H1 (cell line): ENCODE results near the gene GNAO1. TPM values are rescaled to one million over a fixed set of nuclear protein-coding genes. Genes with fewer than 3 reads are reported as not detected.

Experiments
- CTCF ChIA-PET: fragments of 300-600 bp; sonication (Branson Sonifier 250); formaldehyde crosslinking; loops from one replicate; lab custom pipeline; 2021; ENCODE audit not compliant: partially characterized antibody; lab: Charles Lee
- POLR2A ChIA-PET: fragments of 300-600 bp; sonication (Branson Sonifier 250); formaldehyde crosslinking; loops from one replicate; lab custom pipeline; 2021; ENCODE audit warnings: inconsistent platforms; ENCODE audit not compliant: partially characterized antibody; lab: Charles Lee
- DNase-seq, 2 experiments: peaks; one replicate each; pipeline versions ENCODE4 v3.0.0 to v3.0.0-alpha.2; 2010 to 2022; ENCODE audit warnings: low spot score in 2 of 2, low read depth in 1 of 2, mixed read lengths in 1 of 2
- FAIRE-seq: peaks from 2 replicates; lab custom pipeline; 2011; peaks lifted over from hg19 to GRCh38; lab: Jason Lieb, UNC
- H2AFZ ChIP-seq: 2 replicates; pipeline ENCODE4 v1.8.1; 2012; ENCODE audit warnings: low read length, inconsistent platforms
- H2AK5ac ChIP-seq: 2 replicates; pipeline ENCODE4 v1.6.1; 2013; ENCODE audit warnings: low read depth, low read length
- H2BK120ac ChIP-seq: replicated peaks from 2 replicates; pipeline ENCODE3; 2013; ENCODE audit warnings: low read depth, low read length, inconsistent platforms
- H2BK12ac ChIP-seq: 2 replicates; pipeline ENCODE4 v1.6.1; 2013; ENCODE audit warnings: low read depth, low read length
- H2BK15ac ChIP-seq: 2 replicates; pipeline ENCODE4 v1.6.1; 2013; ENCODE audit warnings: low read length
- H2BK20ac ChIP-seq: 2 replicates; pipeline ENCODE4 v1.6.1; 2013; ENCODE audit warnings: low read length
- H2BK5ac ChIP-seq: 2 replicates; pipeline ENCODE4 v1.6.1; 2013; ENCODE audit warnings: low read depth, low read length
- H3K14ac ChIP-seq: 2 replicates; pipeline ENCODE4 v1.6.1; 2013; ENCODE audit warnings: inconsistent platforms; ENCODE audit not compliant: insufficient read length
- H3K18ac ChIP-seq: 2 replicates; pipeline ENCODE4 v1.6.1; 2013; ENCODE audit warnings: low read length; ENCODE audit errors: extremely low read depth
- H3K23ac ChIP-seq: 2 replicates; pipeline ENCODE4 v1.6.1; 2013; ENCODE audit warnings: inconsistent platforms; ENCODE audit not compliant: insufficient read length
- H3K23me2 ChIP-seq: 2 replicates; pipeline ENCODE4 v1.6.1; 2013; ENCODE audit warnings: low read depth, low read length
- H3K27ac ChIP-seq: 2 replicates; pipeline ENCODE4 v1.6.1; 2011; ENCODE audit warnings: low read depth, low read length, inconsistent platforms
- H3K27me3 ChIP-seq, 4 experiments: replicated peaks in 1 of 4; 1 replicate in 1 of 4; 2 replicates in 3 of 4; pipeline versions ENCODE4 v1.6.1 to v1.8.1; 2011 to 2013; ENCODE audit warnings: low read length in 3 of 4, mild to moderate bottlenecking in 3 of 4, inconsistent platforms in 2 of 4, mixed read lengths in 2 of 4, moderate library complexity in 1 of 4; ENCODE audit not compliant: control insufficient read depth in 3 of 4, insufficient read depth in 3 of 4; ENCODE audit errors: extremely low read depth in 1 of 4
- H3K36me3 ChIP-seq, 4 experiments: 2 replicates each; pipeline versions ENCODE4 v1.6.1 to v1.8.1; 2011 to 2013; ENCODE audit warnings: mild to moderate bottlenecking in 4 of 4, low read length in 3 of 4, moderate library complexity in 2 of 4, control low read depth in 1 of 4, inconsistent platforms in 1 of 4; ENCODE audit not compliant: insufficient read depth in 4 of 4, control insufficient read depth in 2 of 4
- H3K4ac ChIP-seq: replicated peaks from 2 replicates; pipeline ENCODE3; 2013; ENCODE audit warnings: low read length, low read depth, mixed read lengths, inconsistent platforms; ENCODE audit not compliant: insufficient read length
- H3K4me1 ChIP-seq, 4 experiments: replicated peaks in 1 of 4; 1 replicate in 1 of 4; 2 replicates in 3 of 4; pipeline versions ENCODE4 v1.6.1 to v1.8.1; 2011 to 2013; ENCODE audit warnings: low read length in 3 of 4, inconsistent platforms in 2 of 4, mixed read lengths in 1 of 4; ENCODE audit not compliant: insufficient read depth in 4 of 4, control insufficient read depth in 3 of 4
- H3K4me2 ChIP-seq, 2 experiments: 2 replicates each; pipeline versions ENCODE4 v1.6.1 to v1.8.1; 2011 to 2013; ENCODE audit warnings: low read depth in 2 of 2, low read length in 2 of 2, control low read depth in 1 of 2, inconsistent platforms in 1 of 2, mild to moderate bottlenecking in 1 of 2; ENCODE audit not compliant: insufficient read depth in 1 of 2
- H3K4me3 ChIP-seq, 4 experiments: fragments of 200-600, 300-600 bp in 1 of 4; sonication (generic), shearing (Covaris generic), sonication (Bioruptor Twin) in 1 of 4; 2 replicates each; pipeline versions ENCODE4 v1.5.1 to v1.8.1; 2011 to 2016; ENCODE audit warnings: low read length in 4 of 4, low read depth in 3 of 4, control low read depth in 2 of 4, inconsistent platforms in 2 of 4, mild to moderate bottlenecking in 2 of 4, mixed read lengths in 1 of 4, moderate library complexity in 1 of 4; ENCODE audit not compliant: insufficient read depth in 2 of 4; ENCODE audit errors: extremely low read depth in 1 of 4
- H3K56ac ChIP-seq: replicated peaks from 2 replicates; pipeline ENCODE3; 2013; ENCODE audit warnings: low read depth, mild to moderate bottlenecking, mixed read lengths, low read length, inconsistent platforms; ENCODE audit not compliant: insufficient read length
- H3K79me1 ChIP-seq: 2 replicates; pipeline ENCODE4 v1.6.1; 2013; ENCODE audit warnings: low read depth, low read length, control low read depth
- H3K79me2 ChIP-seq, 2 experiments: 2 replicates each; pipeline versions ENCODE4 v1.6.1 to v1.8.1; 2012 to 2013; ENCODE audit warnings: low read length in 2 of 2, mild to moderate bottlenecking in 2 of 2, inconsistent platforms in 1 of 2; ENCODE audit not compliant: insufficient read depth in 2 of 2, control insufficient read depth in 1 of 2
- H3K9ac ChIP-seq, 4 experiments: replicated peaks in 1 of 4; 1 replicate in 1 of 4; 2 replicates in 3 of 4; pipeline versions ENCODE4 v1.6.1 to v1.8.1; 2011 to 2013; ENCODE audit warnings: low read depth in 3 of 4, low read length in 3 of 4, control low read depth in 2 of 4, mild to moderate bottlenecking in 2 of 4, moderate library complexity in 2 of 4, inconsistent platforms in 1 of 4; ENCODE audit errors: extremely low read depth in 1 of 4
- H3K9me3 ChIP-seq, 2 experiments: 2 replicates each; pipeline versions ENCODE4 v1.6.1 to v1.8.1; 2012 to 2013; ENCODE audit warnings: mild to moderate bottlenecking in 2 of 2, moderate library complexity in 2 of 2, control low read depth in 1 of 2, inconsistent platforms in 1 of 2, low read depth in 1 of 2, low read length in 1 of 2, mixed read lengths in 1 of 2; ENCODE audit not compliant: insufficient read depth in 2 of 2
- H4K20me1 ChIP-seq, 2 experiments: replicated peaks in 1 of 2; 2 replicates each; pipeline versions ENCODE3 to v1.8.1; 2011 to 2013; ENCODE audit warnings: inconsistent platforms in 2 of 2, low read length in 2 of 2, mild to moderate bottlenecking in 1 of 2; ENCODE audit not compliant: insufficient read depth in 2 of 2, control insufficient read depth in 1 of 2
- H4K5ac ChIP-seq: 2 replicates; pipeline ENCODE4 v1.6.1; 2013; ENCODE audit warnings: low read length, low read depth, mixed read lengths, inconsistent platforms; ENCODE audit not compliant: insufficient read length
- H4K8ac ChIP-seq: 2 replicates; pipeline ENCODE4 v1.8.0; 2013; ENCODE audit warnings: mild to moderate bottlenecking, moderate library complexity, low read length, inconsistent platforms; ENCODE audit not compliant: insufficient read depth; ENCODE audit errors: extremely low read depth
- H4K91ac ChIP-seq: replicated peaks from 2 replicates; pipeline ENCODE3; 2013; ENCODE audit warnings: low read length, mixed read lengths, inconsistent platforms; ENCODE audit not compliant: insufficient read length
- CTCF ChIP-seq, 3 experiments: IDR thresholded peaks; 1 replicate in 2 of 3; 2 replicates in 1 of 3; pipeline versions ENCODE4 v1.5.1 to v1.6.1; 2011; ENCODE audit warnings: low read length in 3 of 3, mild to moderate bottlenecking in 3 of 3, inconsistent platforms in 2 of 3, low read depth in 1 of 3, moderate library complexity in 1 of 3; ENCODE audit not compliant: insufficient read depth in 1 of 3; ENCODE audit errors: control extremely low read depth in 1 of 3
- RAD21 ChIP-seq, 2 experiments: IDR thresholded peaks in 1 of 2; conservative IDR thresholded peaks in 1 of 2; 2 replicates each; pipeline ENCODE4 v1.6.1; 2011; ENCODE audit warnings: low read depth in 2 of 2, low read length in 2 of 2, improper control_type of control experiment in 1 of 2, inconsistent platforms in 1 of 2, mild to moderate bottlenecking in 1 of 2, moderate library complexity in 1 of 2
- SIRT6 ChIP-seq: IDR thresholded peaks from one replicate; pipeline ENCODE4 v1.7.1; 2012; ENCODE audit warnings: low read length, inconsistent platforms
- WGBS, 2 experiments: shearing (Covaris generic) in 1 of 2; methylation state at CpG; one replicate each; pipeline versions ENCODE4 v1.1.6 to v1.1.7; 2013 to 2015; ENCODE audit warnings: low lambda C conversion rate in 2 of 2, mixed read lengths in 2 of 2, inconsistent platforms in 1 of 2, low coverage in 1 of 2, missing lambda C conversion rate in 1 of 2; ENCODE audit not compliant: insufficient replicate concordance in 2 of 2, insufficient coverage in 1 of 2, insufficient read length in 1 of 2; ENCODE audit errors: extremely low coverage in 1 of 2, missing lambda C conversion rate in 1 of 2; 5-methylcytosine and 5-hydroxymethylcytosine counted together
- polyA plus RNA-seq, 7 experiments: library from polyadenylated mRNA; depleted of rRNA in 3 of 7; stranded (reverse) in 5 of 7; unstranded in 2 of 7; fragments of >200 nt in 5 of 7; fragments of 200-250 nt in 2 of 7; gene quantifications; 1 replicate in 5 of 7; 2 replicates in 1 of 7; 4 replicates in 1 of 7; pipeline versions ENCODE4 v1.2.1 to v1.2.3, GENCODE V29; 2011 to 2013; ENCODE audit warnings: missing spikeins in 2 of 7, mixed read lengths in 2 of 7
- total RNA-seq: library from RNA; stranded (reverse); fragmentation: NEBNext Ultra II Directional; extraction: Animal tissue kit (Norgen Biotek cat#: 25700); gene quantifications from 2 replicates; pipeline ENCODE4 v1.2.1, GENCODE V29; 2021

The GNAO1 gene
- total and polyA plus RNA-seq, 2 of the 8 experiments (the other 6 are each of a cell fraction or from before 2014, with no cell fraction given): 6.7 to 34.4 TPM

DNA sequence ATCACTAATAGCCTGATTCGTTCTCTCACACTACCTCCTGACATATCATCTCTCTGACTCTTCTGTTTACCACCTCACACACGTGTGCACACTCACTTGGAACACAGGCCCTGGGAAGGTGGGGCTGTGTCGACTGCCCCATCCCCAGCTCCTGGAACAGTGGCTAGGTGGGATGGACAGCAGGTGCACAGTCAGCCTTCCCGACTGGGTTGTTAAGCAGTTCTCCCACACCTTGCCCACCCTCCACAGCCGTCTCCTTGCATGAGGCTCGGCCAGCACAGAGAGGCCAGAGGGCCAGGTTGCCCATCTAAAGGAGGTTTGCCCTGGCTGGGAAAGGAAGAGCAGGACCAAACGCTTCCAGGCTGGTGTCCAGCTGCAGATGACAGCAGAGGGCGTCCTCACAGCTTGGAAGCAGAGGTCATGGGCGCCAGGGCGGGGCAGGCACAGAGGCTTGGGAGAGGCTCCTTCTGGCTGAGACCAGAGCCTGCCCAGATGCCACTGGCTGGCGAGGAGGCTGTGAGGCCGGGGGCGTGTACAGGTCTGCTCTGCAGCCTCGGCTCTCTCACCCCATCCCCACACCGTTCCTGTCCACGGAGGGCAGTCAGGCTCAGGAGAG lies 141.3 kb downstream of the GNAO1 start:
- no peak overlapping the region for H4K5ac ChIP-seq
- no peak overlapping the region for H2AK5ac ChIP-seq
- peak; percentile 45 to 59 for TF ChIP-seq RAD21 (IDR thresholded peaks at IDR 0.05 in 1 of 2, conservative IDR thresholded peaks at IDR 0.05 in 1 of 2; ENCODE audit: low read depth in 2 of 2, low read length in 2 of 2)
- no peak for TF ChIP-seq SIRT6
- peak; percentile 56 to 64 (median 59) for TF ChIP-seq CTCF (IDR thresholded peaks at IDR 0.05; ENCODE audit: control extremely low read depth in 1 of 3, insufficient read depth in 1 of 3, low read depth in 1 of 3, low read length in 3 of 3)
- no peaks in the 10 kb centered on the region for H3K79me1 ChIP-seq
- no peak overlapping the region for H3K9ac ChIP-seq
- H4K20me1 ChIP-seq: peaks cover 0 to 1% of the 10 kb centered on the region in 2 experiments
- ChIA-PET POLR2A (interaction anchor here (1.2 kb wide), 1 partner anchor 142 kb away, joined by 4 read pairs; the partner anchor contains the start of gene GNAO1), CTCF (interaction anchor here (0.6 to 7.9 kb wide), 8 partner anchors 9 to 38 kb away, joined by 3 to 61 read pairs (median 4); no protein-coding TSS in a partner anchor)
- H2BK12ac ChIP-seq: no peak overlapping the region
- no peaks in the 10 kb centered on the region for H3K9me3 ChIP-seq
- no peak overlapping the region for H3K4me3 ChIP-seq
- H4K91ac ChIP-seq: no peak overlapping the region
- no peaks in the 10 kb centered on the region for H3K23me2 ChIP-seq
- H3K56ac ChIP-seq: no peak overlapping the region
- H3K27ac ChIP-seq: no peak overlapping the region
- no peak overlapping the region; the same call in 1 of the 2 replicates for H4K8ac ChIP-seq
- no peaks in the 10 kb centered on the region for H3K36me3 ChIP-seq
- H3K79me2 ChIP-seq: no peaks in the 10 kb centered on the region
- H2BK15ac ChIP-seq: no peak overlapping the region
- H3K14ac ChIP-seq: no peak overlapping the region
- no peak overlapping the region for H3K18ac ChIP-seq
- no peak overlapping the region for H2BK120ac ChIP-seq
- peak in 1 of 2 experiments; percentile 66 for DNase-seq
- no peak overlapping the region for H2BK5ac ChIP-seq
- H3K4ac ChIP-seq: no peak overlapping the region
- no peak overlapping the region for H3K4me2 ChIP-seq
- no peak for FAIRE-seq
- H2AFZ ChIP-seq: no peak overlapping the region
- 75% methylated on average over 14 of the region's 16 CpGs; no CpG with 5 or more reads in 1 of the 2 experiments for WGBS, 2 experiments
- H3K27me3 ChIP-seq: no peaks in the 10 kb centered on the region
- no peak overlapping the region for H2BK20ac ChIP-seq
- H3K4me1 ChIP-seq: no peaks in the 10 kb centered on the region
- H3K23ac ChIP-seq: no peak overlapping the region
